ENCODE measurements around the gene EMILIN3.

EMILIN3 gene

GRCh38 chr20:41361757-41362747, 4.6 kb downstream of the EMILIN3 start:
- DNase-seq = no peak

GRCh38 chr20:41360831-41361756, 5.5 kb downstream of the EMILIN3 start:
- no peak for DNase-seq

GRCh38 chr20:41359541-41360011, 7.0 kb downstream of the EMILIN3 start:
- no peak for DNase-seq

GRCh38 chr20:41358717-41359116, 7.9 kb downstream of the EMILIN3 start:
- no peak for DNase-seq

GRCh38 chr20:41358230-41358629, 8.4 kb downstream of the EMILIN3 start:
- no peak for DNase-seq

- no peak for DNase-seq
These were observed 9.0 kb downstream of the EMILIN3 start for GRCh38 chr20:41357424-41358163.

- no peak for DNase-seq
These were observed 9.7 kb downstream of the EMILIN3 start for GRCh38 chr20:41356951-41357350.

- DNase-seq = no peak
These were observed 10.9 kb downstream of the EMILIN3 start for GRCh38 chr20:41355598-41356203.

- DNase-seq = no peak
These were observed 11.4 kb downstream of the EMILIN3 start for GRCh38 chr20:41355192-41355591.

- DNase-seq = no peak
These were observed 13.1 kb downstream of the EMILIN3 start for GRCh38 chr20:41353530-41353929.

GRCh38 chr20:41352666-41353065, 14.0 kb downstream of the EMILIN3 start:
- DNase-seq = no peak

- no peak for DNase-seq
These were observed 14.5 kb downstream of the EMILIN3 start for GRCh38 chr20:41352106-41352505.

- no peak for DNase-seq
These were observed 16.1 kb downstream of the EMILIN3 start for GRCh38 chr20:41350408-41350962.

GRCh38 chr20:41349943-41350342, 16.7 kb downstream of the EMILIN3 start:
- no peak for DNase-seq

- DNase-seq = no peak
These were observed 17.4 kb downstream of the EMILIN3 start for GRCh38 chr20:41349266-41349665.

GRCh38 chr20:41348430-41349172, 18.0 kb downstream of the EMILIN3 start:
- no peak for DNase-seq

- DNase-seq = no peak
These were observed 18.8 kb downstream of the EMILIN3 start for GRCh38 chr20:41347523-41348429.

GRCh38 chr20:41345729-41346067, 20.9 kb downstream of the EMILIN3 start:
- no peak for DNase-seq

- no peak for DNase-seq
These were observed 21.5 kb downstream of the EMILIN3 start for GRCh38 chr20:41344938-41345728.
